GM19099 (cell line): ENCODE measurements around the gene IL1RAPL1.

Experiments
- POLR2A ChIP-seq: IDR thresholded peaks from 3 replicates; pipeline ENCODE4 v1.6.1; 2011; ENCODE audit warnings: low read depth; ENCODE audit not compliant: insufficient read length; ENCODE audit errors: extremely low read depth

Gene IL1RAPL1

DNA sequence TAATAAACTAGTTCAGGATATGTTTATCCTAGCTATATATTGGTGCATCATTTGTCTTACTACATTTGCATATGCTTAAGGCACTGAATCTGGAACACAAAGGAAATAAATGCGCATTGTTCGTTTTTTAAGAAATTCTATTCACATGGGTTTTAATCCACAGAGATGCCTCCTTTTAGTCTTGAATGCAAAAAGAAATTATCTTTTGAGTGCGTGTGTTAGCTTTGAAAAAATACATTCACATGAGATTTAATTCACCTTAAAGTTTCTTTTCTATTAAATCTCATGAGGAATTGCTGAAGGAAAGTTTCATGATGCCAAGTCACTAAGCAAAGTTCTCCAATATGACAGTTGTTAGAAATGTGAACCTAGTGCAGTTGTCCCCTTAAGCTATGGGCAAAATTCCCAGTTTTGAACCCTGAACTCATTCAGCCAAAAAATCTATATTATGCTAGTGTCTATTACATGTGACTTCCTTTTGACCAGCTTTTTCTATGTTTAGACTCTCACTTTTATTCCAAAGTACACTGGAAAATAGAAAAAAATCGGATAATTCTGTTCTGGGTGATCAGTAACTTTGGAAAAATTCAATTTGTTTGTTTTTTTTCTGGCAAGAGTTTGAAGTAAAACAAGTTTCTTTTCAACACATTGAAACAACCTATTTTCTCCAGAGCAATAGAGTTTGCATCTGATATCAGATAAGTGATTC lies 1201.9 kb downstream of the IL1RAPL1 start:
- no peak for TF ChIP-seq POLR2A

DNA sequence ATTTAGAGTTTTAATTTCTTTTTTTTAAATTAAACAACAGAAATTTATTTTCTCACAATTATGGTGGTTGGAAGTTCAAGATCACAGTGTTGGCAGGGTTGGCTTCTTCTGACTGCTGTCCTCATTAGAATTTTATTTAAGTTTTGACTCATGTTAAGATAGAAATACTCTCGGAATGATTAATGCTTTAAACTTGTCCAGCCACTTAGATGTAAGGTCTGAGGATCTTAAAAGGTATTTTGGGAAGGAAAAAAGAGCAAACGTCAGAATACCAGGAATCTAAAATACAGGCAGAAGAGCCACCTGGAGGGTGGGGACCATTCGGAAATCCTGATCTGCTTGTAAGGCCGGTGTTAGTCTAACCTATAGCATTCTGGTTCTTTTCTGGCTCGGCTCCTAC lies 1205.1 kb downstream of the IL1RAPL1 start:
- no peak for TF ChIP-seq POLR2A

DNA sequence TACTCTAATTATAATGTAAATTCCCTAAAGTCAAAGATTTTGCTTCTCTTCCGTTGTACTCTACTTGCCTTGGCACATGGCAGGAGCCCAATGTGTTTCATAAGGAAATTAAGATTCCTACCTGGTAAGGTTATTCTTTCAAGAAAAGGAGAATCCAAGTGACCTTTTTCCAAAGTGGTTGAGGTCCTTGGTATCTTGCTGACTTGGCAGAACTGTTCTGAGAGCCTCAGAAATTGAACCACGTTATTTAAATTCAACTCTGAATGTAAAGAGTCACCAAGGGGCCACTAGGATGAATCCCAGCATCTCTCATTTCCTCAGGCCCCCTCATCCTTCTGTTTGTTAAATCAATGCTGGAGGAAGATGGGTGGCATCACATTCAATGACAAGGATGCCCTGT lies 1209.9 kb downstream of the IL1RAPL1 start:
- TF ChIP-seq POLR2A = no peak

DNA sequence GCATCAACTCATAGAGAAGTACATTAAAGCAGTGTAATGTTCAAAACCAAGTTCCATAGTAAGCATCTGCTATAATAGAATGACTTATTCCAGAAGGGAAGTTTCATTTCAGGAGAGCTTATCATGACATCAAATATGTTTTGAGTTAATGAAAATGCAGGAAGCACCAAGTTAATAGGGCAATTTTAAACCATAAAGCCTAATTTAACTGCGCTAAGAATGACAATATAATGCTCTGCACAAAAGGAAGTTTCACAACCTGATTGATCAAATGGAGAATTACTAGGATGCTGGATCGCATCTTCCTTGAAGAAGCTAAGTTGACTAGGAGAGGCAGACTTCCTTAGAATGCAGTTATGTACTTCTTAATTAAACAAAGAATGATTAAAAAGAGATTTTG lies 1211.2 kb downstream of the IL1RAPL1 start:
- no peak for TF ChIP-seq POLR2A

DNA sequence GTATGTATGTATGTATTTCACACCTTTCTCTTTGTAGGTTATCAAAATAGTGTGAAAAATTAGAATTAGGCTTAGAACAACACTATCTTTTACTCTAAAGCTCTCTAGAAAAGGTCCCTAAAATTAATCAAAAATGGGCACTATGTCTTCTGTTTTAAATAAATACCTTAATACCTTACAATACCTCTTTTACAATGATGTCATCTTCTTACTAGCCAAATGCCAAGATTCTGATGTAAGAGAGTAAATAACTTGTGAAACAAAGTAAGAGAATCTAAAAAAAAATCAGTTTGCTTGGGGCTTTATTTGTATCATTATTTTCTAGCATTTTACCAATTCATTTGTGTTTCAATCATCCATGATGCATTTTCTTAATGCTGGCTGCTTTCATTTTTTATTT lies 1225.9 kb downstream of the IL1RAPL1 start:
- TF ChIP-seq POLR2A = no peak

DNA sequence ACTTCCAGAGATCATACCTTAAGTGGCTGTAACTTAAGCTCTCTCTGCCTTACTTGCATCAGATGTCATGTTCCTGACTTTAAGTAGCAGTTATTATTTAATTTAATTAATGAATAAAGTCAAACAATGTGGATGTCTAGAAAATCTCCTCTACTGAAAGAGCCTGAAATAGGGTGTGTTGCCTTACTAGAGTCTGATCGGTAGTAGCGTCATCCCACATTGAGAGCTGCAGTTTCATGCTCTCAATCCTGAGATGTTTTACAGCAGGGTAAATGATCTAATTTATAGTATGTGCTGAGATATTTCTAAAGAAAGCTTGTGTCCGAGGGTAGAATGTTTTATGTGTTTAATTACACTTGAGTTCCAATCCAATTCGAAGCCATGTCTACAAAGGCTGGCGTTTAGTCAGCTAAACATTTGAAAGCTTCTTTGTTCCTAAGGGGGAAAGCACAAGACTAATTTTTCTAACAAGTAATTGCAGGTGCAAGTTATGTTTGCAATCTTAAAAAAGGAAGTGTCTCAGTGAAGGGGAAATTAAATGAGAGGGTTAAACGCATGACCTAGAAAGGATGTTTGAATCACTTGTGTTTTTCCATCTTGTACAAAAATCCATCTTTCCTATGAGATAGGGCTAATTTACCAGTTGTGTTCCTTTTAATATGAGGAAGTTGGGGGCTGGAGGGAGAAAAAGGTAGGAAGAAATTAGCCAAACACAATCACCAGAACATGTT lies 1237.1 kb downstream of the IL1RAPL1 start:
- no peak for TF ChIP-seq POLR2A

DNA sequence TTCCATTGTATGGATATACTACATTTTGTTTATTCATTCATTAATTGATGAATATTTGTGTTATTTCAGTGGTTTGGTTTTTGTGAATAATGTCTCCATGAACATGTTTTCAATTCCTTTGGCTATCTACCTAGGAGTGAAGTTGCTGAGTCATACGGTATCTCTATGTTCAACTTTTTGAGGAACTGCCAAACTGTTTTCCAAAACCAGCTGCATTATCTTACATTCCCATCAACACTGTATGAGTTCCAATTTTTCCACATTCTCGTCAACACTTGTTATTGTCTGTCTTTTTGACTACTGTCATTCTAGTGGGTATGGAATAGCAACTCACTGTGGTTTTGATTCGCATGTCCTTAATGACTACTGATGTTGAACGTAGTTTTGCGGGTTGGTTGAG lies 1239.5 kb downstream of the IL1RAPL1 start:
- TF ChIP-seq POLR2A = no peak

DNA sequence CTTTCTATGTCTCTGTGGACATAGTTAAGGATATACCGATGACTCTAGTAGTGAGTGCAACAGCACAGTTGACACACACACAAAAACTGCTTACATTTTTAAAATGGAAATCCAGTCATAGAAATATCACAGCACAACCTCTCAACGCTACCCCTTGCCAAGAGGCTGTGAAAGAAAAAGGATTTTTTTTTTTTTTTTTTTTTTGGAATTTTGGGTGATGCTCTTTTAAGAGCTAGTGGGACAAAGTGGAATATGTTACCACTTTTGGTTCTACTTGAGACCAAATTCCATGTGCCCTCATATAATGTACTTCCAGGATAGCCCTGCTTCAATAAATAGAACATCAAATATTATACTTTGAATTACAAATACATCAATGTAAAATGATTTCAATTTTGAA lies 1247.1 kb downstream of the IL1RAPL1 start:
- TF ChIP-seq POLR2A = no peak

DNA sequence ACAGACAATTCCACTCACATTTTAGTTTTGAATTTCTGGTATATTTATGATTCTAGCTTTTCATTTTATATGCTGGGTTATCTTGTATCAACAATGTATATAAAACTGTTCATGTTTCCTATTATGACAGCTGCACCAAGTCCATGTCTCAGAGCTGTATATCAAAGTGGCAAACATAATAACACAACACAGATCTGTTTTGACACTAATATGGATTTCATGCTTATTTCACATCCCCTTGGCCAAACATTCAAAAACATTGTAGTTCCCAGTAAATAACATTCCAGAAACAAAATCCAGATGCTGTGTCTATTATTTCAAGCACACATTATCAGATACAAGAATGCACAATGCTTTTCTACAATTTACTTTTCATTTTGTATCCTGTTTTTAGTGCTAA lies 1247.5 kb downstream of the IL1RAPL1 start:
- TF ChIP-seq POLR2A = no peak

DNA sequence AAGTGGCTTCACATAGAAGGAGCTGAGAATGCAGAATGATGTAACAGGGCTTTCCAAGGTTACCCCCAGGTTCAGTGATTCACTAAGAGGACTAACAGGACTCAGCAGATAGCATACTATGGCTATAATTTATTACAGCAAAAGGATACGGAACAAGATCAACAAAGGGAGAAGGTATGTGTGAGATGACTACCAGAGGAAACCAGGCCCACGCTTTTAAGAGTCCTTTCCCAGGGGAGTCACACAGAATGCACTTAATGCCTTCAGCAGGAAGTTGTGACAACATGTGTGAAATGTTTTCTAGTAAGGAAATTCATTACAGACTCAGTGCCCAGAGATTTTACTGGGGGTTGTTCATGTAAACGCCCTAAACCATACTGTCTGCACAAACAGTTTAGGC lies 1254.5 kb downstream of the IL1RAPL1 start:
- no peak for TF ChIP-seq POLR2A

DNA sequence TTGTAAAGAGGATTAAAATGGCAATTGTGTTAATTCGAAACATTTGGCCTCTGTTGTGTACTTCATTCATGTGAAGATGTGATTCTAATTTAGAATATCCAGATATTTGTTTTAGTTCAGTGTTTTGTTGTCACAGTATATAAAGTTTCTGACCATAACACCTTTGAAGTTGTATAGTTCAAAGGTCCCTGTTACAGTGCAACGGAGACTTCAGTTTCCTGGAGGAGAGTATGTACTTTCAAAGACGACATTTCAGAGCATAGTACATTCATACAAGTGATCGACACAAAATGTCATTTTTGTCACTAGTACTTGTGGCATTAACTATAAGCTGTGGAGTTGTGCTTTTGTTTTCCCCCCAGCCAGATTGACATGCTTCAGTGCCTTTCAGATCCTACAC lies 1255.3 kb downstream of the IL1RAPL1 start:
- no peak for TF ChIP-seq POLR2A

DNA sequence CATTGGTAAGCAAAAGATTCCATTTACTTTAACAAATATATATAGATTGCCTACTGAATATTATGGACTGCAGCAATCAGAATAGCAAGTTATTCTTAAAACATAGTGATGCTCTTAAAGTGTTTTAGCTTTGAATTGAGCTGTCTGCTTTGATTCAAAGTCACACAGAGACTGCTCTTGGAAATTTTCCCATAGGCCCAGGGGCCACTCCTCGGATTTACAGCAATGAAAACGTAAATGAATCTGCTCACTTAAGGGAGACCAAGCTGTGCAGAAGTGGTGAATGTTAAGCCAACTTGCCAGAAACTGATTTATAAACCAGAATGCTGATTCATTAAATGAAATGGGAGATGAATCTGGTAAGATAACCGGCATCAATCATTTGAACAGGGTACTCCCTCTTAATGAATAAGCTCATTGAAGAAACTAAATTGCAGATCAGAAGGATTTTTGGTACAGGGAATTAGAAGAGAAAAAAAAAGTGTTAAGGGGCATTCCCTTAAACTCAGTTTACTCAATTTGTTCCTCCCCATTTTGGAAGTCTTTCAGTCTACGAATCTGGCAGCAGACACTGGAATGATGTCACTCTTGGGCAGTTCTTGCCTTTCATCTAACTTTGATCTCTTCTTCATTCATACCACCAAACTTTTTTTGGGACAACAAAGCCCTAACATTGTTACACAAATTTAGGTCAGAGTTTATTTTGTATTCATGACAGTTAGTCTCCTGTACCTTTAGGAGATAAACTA lies 1264.8 kb downstream of the IL1RAPL1 start:
- no peak for TF ChIP-seq POLR2A

DNA sequence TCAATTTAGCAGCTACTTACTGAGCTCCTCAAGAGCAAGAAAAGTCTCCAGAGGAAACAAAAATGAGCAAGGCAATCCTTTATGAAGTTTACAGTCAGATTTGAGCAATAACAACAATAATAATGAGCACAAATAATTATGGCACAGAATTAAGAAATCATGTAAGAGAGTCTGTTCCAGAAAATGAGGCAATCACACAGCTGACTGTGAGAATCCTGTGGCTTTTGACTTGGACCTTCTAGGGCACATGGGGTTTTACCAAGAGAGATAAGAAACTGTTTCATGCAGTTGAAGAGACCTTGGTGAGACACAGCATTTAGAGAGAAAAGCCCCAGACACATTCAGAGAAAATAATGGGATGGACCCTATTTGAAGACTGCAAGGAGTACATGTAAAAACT lies 1265.5 kb downstream of the IL1RAPL1 start:
- no peak for TF ChIP-seq POLR2A

DNA sequence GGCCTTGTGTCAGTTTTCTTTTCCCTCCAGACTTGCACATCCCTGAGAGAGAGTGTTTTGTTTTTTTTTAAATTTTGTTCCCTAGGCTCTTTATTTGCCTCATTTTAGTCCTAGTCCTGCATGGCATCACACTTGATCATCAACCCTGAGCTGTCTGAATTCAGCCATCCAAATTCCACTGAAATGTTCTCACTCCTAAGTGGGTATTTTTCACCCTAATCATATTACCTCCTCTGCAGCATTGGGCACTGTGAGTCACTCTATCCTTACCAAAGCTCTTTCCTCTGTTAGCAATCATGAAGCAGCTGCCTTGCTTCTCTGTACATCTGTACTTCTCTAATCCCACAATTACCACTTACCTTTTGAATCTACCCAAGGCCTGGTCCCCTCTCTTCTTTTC lies 1271.5 kb downstream of the IL1RAPL1 start:
- no peak for TF ChIP-seq POLR2A

DNA sequence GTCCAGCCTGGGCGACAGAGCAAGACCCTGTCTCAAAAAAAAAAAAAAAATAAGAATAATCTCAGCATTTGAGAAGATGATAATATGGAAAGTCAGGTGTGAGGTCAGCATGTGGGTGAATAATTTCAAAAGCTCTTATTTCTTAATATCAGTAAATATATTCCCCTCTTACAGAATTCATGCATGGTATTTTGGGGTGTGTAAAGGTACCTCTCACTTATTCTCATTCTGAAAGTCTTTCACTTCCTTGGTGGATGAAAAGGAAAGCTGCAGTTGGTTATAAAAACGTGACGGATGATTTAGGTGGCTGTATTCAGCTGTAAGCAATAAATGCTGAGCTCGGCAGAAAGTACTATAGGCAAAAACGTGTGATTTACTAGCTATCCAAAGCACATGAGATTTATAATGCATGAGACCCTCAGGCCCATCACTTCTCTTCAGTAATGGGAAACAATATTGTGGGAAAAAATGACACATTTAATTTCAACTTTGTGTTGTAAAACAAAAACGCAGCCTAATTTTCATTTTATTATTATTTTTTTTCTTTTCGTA lies 1275.0 kb downstream of the IL1RAPL1 start:
- TF ChIP-seq POLR2A = no peak
